PFSK-1 (cell line): ENCODE data around the gene FBXO15.

Experiments
- FOXP2 ChIP-seq: optimal IDR thresholded peaks from 2 replicates; pipeline ENCODE3; 2011; ENCODE audit warnings: borderline replicate concordance, control low read depth, inconsistent platforms; ENCODE audit not compliant: insufficient read depth; ENCODE audit errors: extremely low read length, extremely low read depth
- POLR2AphosphoS5 ChIP-seq: IDR thresholded peaks from 2 replicates; pipeline ENCODE4 v1.6.1; 2012; ENCODE audit warnings: low read depth, mild to moderate bottlenecking, control low read depth, low read length, moderate library complexity
- REST ChIP-seq, 2 experiments: IDR thresholded peaks; 2 replicates each; pipeline versions ENCODE4 v1.6.1 to v1.8.0; 2011 to 2012; ENCODE audit warnings: low read depth in 2 of 2, low read length in 2 of 2, control low read depth in 1 of 2, inconsistent platforms in 1 of 2, mild to moderate bottlenecking in 1 of 2, moderate library complexity in 1 of 2; ENCODE audit not compliant: insufficient read depth in 1 of 2
- SIN3A ChIP-seq: IDR thresholded peaks from 2 replicates; pipeline ENCODE4 v1.6.1; 2012; ENCODE audit warnings: mild to moderate bottlenecking, low read length, moderate library complexity, borderline replicate concordance; ENCODE audit not compliant: insufficient read depth
- TAF1 ChIP-seq: IDR thresholded peaks from 2 replicates; pipeline ENCODE4 v1.6.1; 2012; ENCODE audit warnings: low read length, control low read depth, borderline replicate concordance; ENCODE audit not compliant: insufficient read depth

Gene FBXO15

GRCh38 chr18:74040008-74040407, 107.6 kb downstream of the FBXO15 start:
- TF ChIP-seq POLR2AphosphoS5 (no peak), REST (IDR thresholded peaks at IDR 0.05; ENCODE audit: insufficient read depth in 1 of 2, low read depth in 2 of 2, low read length in 2 of 2) (no peak)

- no peak for TF ChIP-seq REST (IDR thresholded peaks at IDR 0.05; ENCODE audit: insufficient read depth in 1 of 2, low read depth in 2 of 2, low read length in 2 of 2)
- no peak for TF ChIP-seq FOXP2
- no peak for TF ChIP-seq SIN3A
- no peak for TF ChIP-seq TAF1
- TF ChIP-seq POLR2AphosphoS5, result no peak
Measured at GRCh38 chr18:74029161-74029560, 118.5 kb downstream of the FBXO15 start.
